Thoracic aorta (tissue), 2 donors: ENCODE data around the gene ITPR3. TPM values are rescaled to one million over a fixed set of nuclear protein-coding genes. Genes with fewer than 3 reads are reported as not detected.

ENCODE experiments used
- ATAC-seq: fragments of 150-250 bp; one replicate; pipeline ENCODE4 v1.8.0; 2017; ENCODE audit warnings: low read depth; ENCODE audit not compliant: insufficient number of reproducible peaks, low FRiP score
- DNase-seq: peaks from one replicate; pipeline ENCODE4 v3.0.0-alpha.2; 2020; ENCODE audit warnings: low spot score
- H3K27ac ChIP-seq, 2 donors: fragments of 200-600 bp; sonication (generic); 1 replicate in 1 of 2; 2 replicates in 1 of 2; pipeline ENCODE4 v1.5.1; 2016; ENCODE audit warnings: mild to moderate bottlenecking in 2 of 2, moderate library complexity in 2 of 2
- H3K27me3 ChIP-seq: fragments of 200-600 bp; sonication (generic); replicated peaks from 2 replicates; pipeline ENCODE4 v1.6.0; 2016; ENCODE audit warnings: mild to moderate bottlenecking; ENCODE audit not compliant: insufficient read depth
- H3K36me3 ChIP-seq: fragments of 200-600 bp; sonication (generic); one replicate; pipeline ENCODE4 v1.5.1; 2016
- H3K4me1 ChIP-seq, 2 donors: fragments of 200-600 bp; sonication (generic); 1 replicate in 1 of 2; 2 replicates in 1 of 2; pipeline versions ENCODE4 v1.5.1 to v1.6.0; 2016; ENCODE audit warnings: low read depth in 2 of 2, mild to moderate bottlenecking in 1 of 2; ENCODE audit not compliant: control insufficient read depth in 1 of 2
- H3K4me3 ChIP-seq: fragments of 200-600 bp; sonication (generic); 2 replicates; pipeline ENCODE4 v1.5.1; 2016; ENCODE audit warnings: mild to moderate bottlenecking
- H3K9me3 ChIP-seq: fragments of 200-600 bp; sonication (generic); 2 replicates; pipeline ENCODE4 v1.5.1; 2016
- total RNA-seq, 2 donors: library from RNA; depleted of rRNA; stranded (reverse); fragments of >200 nt; gene quantifications; one replicate each; pipeline versions ENCODE4 v1.1.0 to v1.2.3, GENCODE V29; 2016
- TF ChIP-seq, protein P1 (sequence below): fragments of 200-600 bp; sonication (generic); IDR thresholded peaks from one replicate; pipeline ENCODE4 v1.5.1; 2019; ENCODE audit warnings: antibody characterized with exemption

Gene ITPR3
- total RNA-seq, 2 donors from 2014 or later, result 15.2 to 21.2 TPM

DNA sequence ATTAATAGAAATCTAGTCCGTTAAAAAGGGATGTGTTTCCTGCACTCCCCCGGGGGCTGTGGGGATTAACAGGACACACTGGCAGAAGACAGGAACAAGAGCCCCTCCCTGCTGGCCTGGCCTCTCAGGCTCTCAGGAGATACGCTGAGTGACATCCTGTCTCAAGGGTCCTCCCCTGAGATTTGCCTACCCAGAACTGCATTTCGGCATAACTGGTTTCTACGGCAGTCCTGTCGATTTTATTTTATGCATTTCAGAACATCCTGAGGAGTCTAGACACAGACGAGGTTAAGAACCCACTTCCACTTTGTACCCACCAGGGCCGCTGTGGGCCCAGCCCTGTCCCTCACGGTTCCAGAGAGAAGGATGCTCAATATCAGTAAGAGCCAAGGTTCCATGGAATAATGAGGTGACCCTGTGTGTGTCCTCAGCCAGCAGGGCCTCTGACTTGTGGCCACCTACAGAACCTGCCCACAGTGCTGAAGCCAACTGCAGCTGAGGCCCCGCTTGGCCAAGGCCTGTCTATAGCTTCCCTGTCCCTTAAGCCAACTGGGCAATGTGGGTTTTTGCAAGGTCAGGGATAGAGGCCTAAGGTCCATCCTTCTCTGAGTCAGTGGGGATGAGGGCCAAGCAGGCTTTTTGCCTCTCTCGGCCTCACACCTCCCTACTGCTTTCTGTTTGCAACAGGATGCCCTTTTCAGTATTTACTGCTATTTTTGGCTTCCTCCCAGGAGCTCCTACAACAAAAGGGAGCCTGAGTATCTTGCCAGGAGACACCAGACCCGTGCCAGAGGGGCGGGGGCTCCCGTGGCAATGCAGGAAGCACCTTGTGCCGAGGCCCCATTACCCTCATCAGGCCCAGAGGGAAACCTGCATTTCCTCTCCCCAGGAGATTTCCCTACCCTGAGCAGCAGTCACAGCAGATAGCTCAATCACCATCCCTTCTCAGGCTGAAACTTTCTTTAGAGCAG is 75.7 kb downstream of the ITPR3 start:
- TF ChIP-seq, protein P1, sequence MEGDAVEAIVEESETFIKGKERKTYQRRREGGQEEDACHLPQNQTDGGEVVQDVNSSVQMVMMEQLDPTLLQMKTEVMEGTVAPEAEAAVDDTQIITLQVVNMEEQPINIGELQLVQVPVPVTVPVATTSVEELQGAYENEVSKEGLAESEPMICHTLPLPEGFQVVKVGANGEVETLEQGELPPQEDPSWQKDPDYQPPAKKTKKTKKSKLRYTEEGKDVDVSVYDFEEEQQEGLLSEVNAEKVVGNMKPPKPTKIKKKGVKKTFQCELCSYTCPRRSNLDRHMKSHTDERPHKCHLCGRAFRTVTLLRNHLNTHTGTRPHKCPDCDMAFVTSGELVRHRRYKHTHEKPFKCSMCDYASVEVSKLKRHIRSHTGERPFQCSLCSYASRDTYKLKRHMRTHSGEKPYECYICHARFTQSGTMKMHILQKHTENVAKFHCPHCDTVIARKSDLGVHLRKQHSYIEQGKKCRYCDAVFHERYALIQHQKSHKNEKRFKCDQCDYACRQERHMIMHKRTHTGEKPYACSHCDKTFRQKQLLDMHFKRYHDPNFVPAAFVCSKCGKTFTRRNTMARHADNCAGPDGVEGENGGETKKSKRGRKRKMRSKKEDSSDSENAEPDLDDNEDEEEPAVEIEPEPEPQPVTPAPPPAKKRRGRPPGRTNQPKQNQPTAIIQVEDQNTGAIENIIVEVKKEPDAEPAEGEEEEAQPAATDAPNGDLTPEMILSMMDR, result no peak
- ATAC-seq (no peak), DNase-seq (no peak)
- peaks cover 5% of the 10 kb centered on the region for H3K36me3 ChIP-seq
- no peaks in the 10 kb centered on the region for H3K27me3 ChIP-seq
- H3K4me3 ChIP-seq, result no peak overlapping the region
- H3K27ac ChIP-seq, result peak overlapping the region in 1 of 2 donors; percentile 44
- peaks cover 4 to 14% of the 10 kb centered on the region in 2 donors for H3K4me1 ChIP-seq
- H3K9me3 ChIP-seq, result no peaks in the 10 kb centered on the region

DNA sequence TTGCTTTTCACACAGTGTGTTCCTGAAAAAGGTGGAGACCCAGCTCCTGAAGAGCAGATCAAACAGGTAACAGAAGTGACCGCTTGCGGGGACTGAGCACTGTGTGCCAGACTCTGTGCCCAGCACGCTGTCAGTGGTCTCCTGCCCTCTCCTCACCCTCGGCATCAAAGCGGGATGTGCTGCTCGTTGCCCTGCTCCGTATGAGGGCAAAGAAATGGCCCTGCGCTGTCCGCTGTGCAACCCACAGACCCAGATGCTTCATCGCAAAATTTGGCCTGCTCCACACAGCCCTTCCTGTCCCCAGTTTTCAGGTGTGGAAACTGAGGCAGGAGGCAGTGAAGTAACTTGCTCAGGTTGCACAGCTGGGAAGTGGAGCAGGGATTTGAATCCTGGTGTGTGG is 76.7 kb downstream of the ITPR3 start:
- no peak for DNase-seq
- peaks cover 5% of the 10 kb centered on the region for H3K36me3 ChIP-seq
- H3K27me3 ChIP-seq, result no peaks in the 10 kb centered on the region
- peaks cover 0 to 14% of the 10 kb centered on the region in 2 donors for H3K4me1 ChIP-seq
- no peak overlapping the region for H3K4me3 ChIP-seq
- H3K27ac ChIP-seq, result no peak overlapping the region
- TF ChIP-seq, protein P1, result no peak
- no peak for ATAC-seq
- H3K9me3 ChIP-seq, result no peaks in the 10 kb centered on the region

DNA sequence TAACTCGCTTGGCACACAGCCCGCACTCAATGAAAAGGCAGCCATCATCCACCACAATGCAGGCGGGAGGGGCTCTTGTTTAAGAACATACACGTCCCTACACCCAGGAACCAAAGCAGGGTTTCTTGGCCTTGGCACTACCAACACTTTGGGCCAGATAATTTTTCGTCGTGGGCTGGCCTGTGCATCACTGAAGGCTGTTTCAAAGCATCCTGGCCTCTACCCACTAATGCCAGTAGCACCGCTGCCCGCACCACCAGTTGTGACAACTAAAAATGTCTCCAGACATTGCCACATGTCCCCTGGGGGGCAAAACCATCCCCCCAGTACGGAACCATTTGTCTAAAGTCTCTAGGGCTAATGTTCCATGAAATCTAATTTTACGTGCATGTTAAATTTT is 77.4 kb downstream of the ITPR3 start:
- Histone ChIP-seq H3K27me3 (no peaks in the 10 kb centered on the region), H3K36me3 (peaks cover 5% of the 10 kb centered on the region), H3K4me1 (peaks cover 0 to 14% of the 10 kb centered on the region in 2 donors), H3K27ac (no peak overlapping the region), H3K4me3 (no peak overlapping the region), H3K9me3 (no peaks in the 10 kb centered on the region)
- TF ChIP-seq, protein P1, result no peak
- no peak for ATAC-seq
- no peak for DNase-seq

DNA sequence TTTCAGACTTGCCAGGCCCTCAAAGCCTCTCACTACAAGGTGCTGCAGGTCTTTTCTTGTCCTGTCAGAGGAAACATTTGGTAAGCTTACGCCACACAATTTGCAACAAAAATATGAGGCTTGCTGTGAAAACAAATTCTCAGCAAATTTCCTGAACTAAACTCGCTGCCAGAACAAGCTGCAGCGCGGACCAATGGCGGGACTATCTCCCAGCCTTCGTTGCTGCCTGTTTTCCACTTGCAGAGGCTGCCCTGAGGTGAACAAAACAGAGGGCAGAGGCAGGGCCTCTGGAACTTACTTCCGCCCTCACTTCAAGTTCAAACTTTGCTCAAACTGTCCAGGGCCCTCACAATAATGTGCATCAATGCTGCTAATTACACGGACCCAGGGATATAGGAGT is 78.0 kb downstream of the ITPR3 start:
- Histone ChIP-seq H3K4me3 (no peak overlapping the region), H3K4me1 (peaks cover 0 to 14% of the 10 kb centered on the region in 2 donors), H3K9me3 (no peaks in the 10 kb centered on the region), H3K27ac (no peak overlapping the region), H3K36me3 (peaks cover 5% of the 10 kb centered on the region), H3K27me3 (no peaks in the 10 kb centered on the region)
- TF ChIP-seq, protein P1, result no peak
- no peak for ATAC-seq
- no peak for DNase-seq

DNA sequence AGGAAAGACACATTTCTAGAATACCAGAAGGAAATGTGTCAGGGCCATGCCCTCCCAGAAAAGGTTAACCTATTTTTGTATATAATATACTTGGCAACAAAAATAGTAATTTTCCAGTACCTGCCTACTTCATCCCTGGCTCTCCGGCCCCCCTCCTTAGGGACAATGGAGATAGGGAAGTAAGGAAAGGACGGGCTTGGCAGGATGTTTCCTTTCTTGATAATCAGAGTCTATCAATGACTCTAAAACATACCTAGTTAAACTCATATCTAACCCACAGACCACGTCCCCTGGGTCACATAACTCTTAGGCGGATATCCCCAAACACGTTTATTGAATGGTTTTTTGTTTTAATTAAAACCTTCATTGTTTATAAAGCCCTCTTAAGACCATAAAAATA is 78.6 kb downstream of the ITPR3 start:
- DNase-seq (no peak), ATAC-seq (no peak)
- Histone ChIP-seq H3K27ac (no peak overlapping the region), H3K4me1 (peaks cover 0 to 14% of the 10 kb centered on the region in 2 donors), H3K36me3 (peaks cover 5% of the 10 kb centered on the region), H3K27me3 (no peaks in the 10 kb centered on the region), H3K4me3 (no peak overlapping the region), H3K9me3 (no peaks in the 10 kb centered on the region)
- TF ChIP-seq, protein P1, result no peak
